ENCODE measurements around the gene FEN1. TPM values are rescaled to one million over a fixed set of nuclear protein-coding genes. Genes with fewer than 3 reads are reported as not detected.

The FEN1 gene
- total and polyA plus RNA-seq, 2 of the 13 experiments (the other 11 are each of a cell fraction or from before 2014, with no cell fraction given), result 12.4 to 102 TPM

DNA sequence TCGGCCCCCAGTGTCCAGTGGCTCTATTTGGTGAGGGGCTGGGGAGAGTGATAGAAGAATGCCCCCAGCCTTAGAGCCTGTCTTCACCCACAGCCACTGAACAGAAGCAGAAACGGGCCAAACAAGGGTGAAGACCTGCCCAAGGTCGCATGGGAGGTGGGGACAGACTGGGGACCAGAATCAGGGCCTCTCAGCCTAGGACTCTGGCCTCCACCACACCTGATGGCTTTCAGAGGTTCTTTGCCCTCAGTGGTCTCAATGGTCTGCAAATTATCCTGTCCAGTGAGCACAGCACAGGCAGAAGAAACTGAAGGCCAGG lies 44.8 kb upstream of the FEN1 start (continued):
- no peak for TF ChIP-seq MAZ (IDR thresholded peaks at IDR 0.05; ENCODE audit: borderline replicate concordance, low read depth, low read length)
- no peak for TF ChIP-seq MAZ (CRISPR knock-in tag; IDR thresholded peaks at IDR 0.05; ENCODE audit: low read depth)
- no peak for TF ChIP-seq YEATS4 (CRISPR knock-in tag; IDR thresholded peaks at IDR 0.05; ENCODE audit: borderline replicate concordance)
- 0 out of 2 replicates have a peak, but pooled peaks have one; percentile 1 for TF ChIP-seq MED1 (CRISPR knock-in tag; IDR thresholded peaks at IDR 0.05)
- TF ChIP-seq GZF1 (CRISPR knock-in tag; IDR thresholded peaks at IDR 0.05), result 0 out of 2 replicates have a peak, but pooled peaks have one; percentile 10
- TF ChIP-seq, protein P1, sequence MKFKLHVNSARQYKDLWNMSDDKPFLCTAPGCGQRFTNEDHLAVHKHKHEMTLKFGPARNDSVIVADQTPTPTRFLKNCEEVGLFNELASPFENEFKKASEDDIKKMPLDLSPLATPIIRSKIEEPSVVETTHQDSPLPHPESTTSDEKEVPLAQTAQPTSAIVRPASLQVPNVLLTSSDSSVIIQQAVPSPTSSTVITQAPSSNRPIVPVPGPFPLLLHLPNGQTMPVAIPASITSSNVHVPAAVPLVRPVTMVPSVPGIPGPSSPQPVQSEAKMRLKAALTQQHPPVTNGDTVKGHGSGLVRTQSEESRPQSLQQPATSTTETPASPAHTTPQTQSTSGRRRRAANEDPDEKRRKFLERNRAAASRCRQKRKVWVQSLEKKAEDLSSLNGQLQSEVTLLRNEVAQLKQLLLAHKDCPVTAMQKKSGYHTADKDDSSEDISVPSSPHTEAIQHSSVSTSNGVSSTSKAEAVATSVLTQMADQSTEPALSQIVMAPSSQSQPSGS (CRISPR knock-in tag; IDR thresholded peaks at IDR 0.05), result 0 out of 2 replicates have a peak, but pooled peaks have one; percentile 2
- TF ChIP-seq PHF8 (CRISPR knock-in tag; IDR thresholded peaks at IDR 0.05), result peak; percentile 9; the same call in 1 of the 2 replicates
- 0 out of 3 replicates have a peak, but pooled peaks have one; percentile 8 for TF ChIP-seq MXI1 (IDR thresholded peaks at IDR 0.05; ENCODE audit: borderline replicate concordance, low read depth, low read length)
- TF ChIP-seq, protein P2, sequence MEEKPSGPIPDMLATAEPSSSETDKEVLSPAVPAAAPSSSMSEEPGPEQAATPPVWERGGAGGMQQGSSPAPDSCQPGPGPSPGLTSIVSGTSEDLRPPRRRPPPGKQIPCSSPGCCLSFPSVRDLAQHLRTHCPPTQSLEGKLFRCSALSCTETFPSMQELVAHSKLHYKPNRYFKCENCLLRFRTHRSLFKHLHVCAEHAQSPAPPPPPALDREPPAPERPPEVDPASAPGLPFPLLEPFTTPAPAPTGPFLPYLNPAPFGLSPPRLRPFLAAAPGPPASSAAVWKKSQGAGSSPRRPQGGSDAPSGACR (CRISPR knock-in tag; IDR thresholded peaks at IDR 0.05), result peak; percentile 19; the same call in 1 of the 2 replicates
- no peak for TF ChIP-seq TP53 (CRISPR knock-in tag; conservative IDR thresholded peaks at IDR 0.05)
- TF ChIP-seq, protein P3, sequence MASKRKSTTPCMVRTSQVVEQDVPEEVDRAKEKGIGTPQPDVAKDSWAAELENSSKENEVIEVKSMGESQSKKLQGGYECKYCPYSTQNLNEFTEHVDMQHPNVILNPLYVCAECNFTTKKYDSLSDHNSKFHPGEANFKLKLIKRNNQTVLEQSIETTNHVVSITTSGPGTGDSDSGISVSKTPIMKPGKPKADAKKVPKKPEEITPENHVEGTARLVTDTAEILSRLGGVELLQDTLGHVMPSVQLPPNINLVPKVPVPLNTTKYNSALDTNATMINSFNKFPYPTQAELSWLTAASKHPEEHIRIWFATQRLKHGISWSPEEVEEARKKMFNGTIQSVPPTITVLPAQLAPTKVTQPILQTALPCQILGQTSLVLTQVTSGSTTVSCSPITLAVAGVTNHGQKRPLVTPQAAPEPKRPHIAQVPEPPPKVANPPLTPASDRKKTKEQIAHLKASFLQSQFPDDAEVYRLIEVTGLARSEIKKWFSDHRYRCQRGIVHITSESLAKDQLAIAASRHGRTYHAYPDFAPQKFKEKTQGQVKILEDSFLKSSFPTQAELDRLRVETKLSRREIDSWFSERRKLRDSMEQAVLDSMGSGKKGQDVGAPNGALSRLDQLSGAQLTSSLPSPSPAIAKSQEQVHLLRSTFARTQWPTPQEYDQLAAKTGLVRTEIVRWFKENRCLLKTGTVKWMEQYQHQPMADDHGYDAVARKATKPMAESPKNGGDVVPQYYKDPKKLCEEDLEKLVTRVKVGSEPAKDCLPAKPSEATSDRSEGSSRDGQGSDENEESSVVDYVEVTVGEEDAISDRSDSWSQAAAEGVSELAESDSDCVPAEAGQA (IDR thresholded peaks at IDR 0.05; ENCODE audit: low read depth), result no peak
- TF ChIP-seq, protein P3 (CRISPR knock-in tag; IDR thresholded peaks at IDR 0.05; ENCODE audit: borderline replicate concordance), result no peak
- peak; percentile 24; the same call in 1 of the 2 replicates for TF ChIP-seq REPIN1 (CRISPR knock-in tag; IDR thresholded peaks at IDR 0.05; ENCODE audit: borderline replicate concordance, low read depth)
- TF ChIP-seq, protein P4, sequence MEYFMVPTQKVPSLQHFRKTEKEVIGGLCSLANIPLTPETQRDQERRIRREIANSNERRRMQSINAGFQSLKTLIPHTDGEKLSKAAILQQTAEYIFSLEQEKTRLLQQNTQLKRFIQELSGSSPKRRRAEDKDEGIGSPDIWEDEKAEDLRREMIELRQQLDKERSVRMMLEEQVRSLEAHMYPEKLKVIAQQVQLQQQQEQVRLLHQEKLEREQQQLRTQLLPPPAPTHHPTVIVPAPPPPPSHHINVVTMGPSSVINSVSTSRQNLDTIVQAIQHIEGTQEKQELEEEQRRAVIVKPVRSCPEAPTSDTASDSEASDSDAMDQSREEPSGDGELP (IDR thresholded peaks at IDR 0.05; ENCODE audit: borderline replicate concordance, low read depth), result 0 out of 2 replicates have a peak, but pooled peaks have one; percentile 1
- TF ChIP-seq ZNF567 (CRISPR knock-in tag; IDR thresholded peaks at IDR 0.05; ENCODE audit: borderline replicate concordance), result 0 out of 2 replicates have a peak, but pooled peaks have one; percentile 22
- TF ChIP-seq, protein P5, sequence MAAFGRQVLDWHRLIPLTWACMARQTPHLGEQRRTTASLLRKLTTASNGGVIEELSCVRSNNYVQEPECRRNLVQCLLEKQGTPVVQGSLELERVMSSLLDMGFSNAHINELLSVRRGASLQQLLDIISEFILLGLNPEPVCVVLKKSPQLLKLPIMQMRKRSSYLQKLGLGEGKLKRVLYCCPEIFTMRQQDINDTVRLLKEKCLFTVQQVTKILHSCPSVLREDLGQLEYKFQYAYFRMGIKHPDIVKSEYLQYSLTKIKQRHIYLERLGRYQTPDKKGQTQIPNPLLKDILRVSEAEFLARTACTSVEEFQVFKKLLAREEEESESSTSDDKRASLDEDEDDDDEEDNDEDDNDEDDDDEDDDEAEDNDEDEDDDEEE (CRISPR knock-in tag; IDR thresholded peaks at IDR 0.05), result no peak
- TF ChIP-seq, protein P6, sequence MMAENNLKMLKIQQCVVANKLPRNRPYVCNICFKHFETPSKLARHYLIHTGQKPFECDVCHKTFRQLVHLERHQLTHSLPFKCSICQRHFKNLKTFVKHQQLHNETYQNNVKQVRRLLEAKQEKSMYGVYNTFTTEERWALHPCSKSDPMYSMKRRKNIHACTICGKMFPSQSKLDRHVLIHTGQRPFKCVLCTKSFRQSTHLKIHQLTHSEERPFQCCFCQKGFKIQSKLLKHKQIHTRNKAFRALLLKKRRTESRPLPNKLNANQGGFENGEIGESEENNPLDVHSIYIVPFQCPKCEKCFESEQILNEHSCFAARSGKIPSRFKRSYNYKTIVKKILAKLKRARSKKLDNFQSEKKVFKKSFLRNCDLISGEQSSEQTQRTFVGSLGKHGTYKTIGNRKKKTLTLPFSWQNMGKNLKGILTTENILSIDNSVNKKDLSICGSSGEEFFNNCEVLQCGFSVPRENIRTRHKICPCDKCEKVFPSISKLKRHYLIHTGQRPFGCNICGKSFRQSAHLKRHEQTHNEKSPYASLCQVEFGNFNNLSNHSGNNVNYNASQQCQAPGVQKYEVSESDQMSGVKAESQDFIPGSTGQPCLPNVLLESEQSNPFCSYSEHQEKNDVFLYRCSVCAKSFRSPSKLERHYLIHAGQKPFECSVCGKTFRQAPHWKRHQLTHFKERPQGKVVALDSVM (CRISPR knock-in tag; IDR thresholded peaks at IDR 0.05), result peak; percentile 10; the same call in 1 of the 2 replicates
- no peak for TF ChIP-seq ZNF292 (CRISPR knock-in tag; IDR thresholded peaks at IDR 0.05; ENCODE audit: borderline replicate concordance, low read depth)
